ENCODE data around the gene GOLGA8F.
"Not testable (repeated sequence)": the region's sequence is repeated elsewhere in the genome, so short reads cannot be mapped to it uniquely, and the experiment has no call there.

The GOLGA8F gene, protein sequence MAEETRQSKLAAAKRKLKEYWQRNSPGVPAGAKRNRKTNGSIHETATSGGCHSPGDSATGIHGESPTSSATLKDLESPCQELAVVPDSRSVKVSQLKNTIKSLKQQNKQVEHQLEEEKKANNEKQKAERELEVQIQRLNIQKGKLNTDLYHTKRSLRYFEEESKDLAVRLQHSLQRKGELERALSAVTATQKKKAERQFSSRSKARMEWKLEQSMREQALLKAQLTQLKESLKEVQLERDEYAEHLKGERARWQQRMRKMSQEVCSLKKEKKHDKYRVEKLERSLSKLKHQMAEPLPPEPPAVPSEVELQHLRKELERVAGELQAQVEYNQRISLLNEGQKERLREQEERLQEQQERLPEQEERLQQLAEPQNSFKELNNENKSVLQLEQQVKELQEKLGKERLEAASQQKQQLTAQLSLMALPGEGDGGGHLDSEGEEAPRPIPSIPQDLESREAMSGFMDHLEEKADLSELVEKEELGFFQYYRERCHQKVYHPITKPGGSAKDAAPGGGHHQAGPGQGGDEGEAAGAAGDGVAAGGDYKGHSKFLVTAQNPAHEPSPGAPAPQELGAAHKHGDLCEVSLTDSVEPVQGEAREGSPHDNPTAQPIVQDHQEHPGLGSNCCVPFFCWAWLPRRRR
- long read RNA-seq, donor 1: 0 reads
- long read RNA-seq, donor 2: 0 reads
- long read RNA-seq, donor 3: 0 reads
- long read RNA-seq, donor 4: 0 reads
- long read RNA-seq, donor 5: 0 reads
- long read RNA-seq, donor 6: 0 reads
- long read RNA-seq, donor 7: 0 reads
- long read RNA-seq, donor 8: 0 reads

- not testable (repeated sequence) for DNase-seq
Observed at GRCh38 chr15:28378364-28378763, at the start of gene GOLGA8F. Gene GOLGA8F, plus strand, starts transcription at chr15:28378664. Its CDS starts 98 bp downstream, at chr15:28378762.

- DNase-seq: not testable (repeated sequence)
Observed at GRCh38 chr15:28357984-28358383, 20.5 kb upstream of the GOLGA8F start, which contains the start of gene GOLGA6L24. Gene GOLGA6L24, minus strand, starts transcription at chr15:28358084. Its CDS starts 61 bp downstream, at chr15:28358023.

GRCh38 chr15:28365502-28365901, 13.0 kb upstream of the GOLGA8F start:
- not testable (repeated sequence) for DNase-seq

GRCh38 chr15:28380053-28380452, 1.6 kb downstream of the GOLGA8F start:
- not testable (repeated sequence) for DNase-seq

GRCh38 chr15:28396022-28396421, 17.6 kb downstream of the GOLGA8F start:
- not testable (repeated sequence) for DNase-seq

GRCh38 chr15:28402774-28403435, 24.4 kb downstream of the GOLGA8F start:
- DNase-seq: not testable (repeated sequence)

- not testable (repeated sequence) for DNase-seq
Observed at GRCh38 chr15:28420470-28420869, 42.0 kb downstream of the GOLGA8F start.

DNA sequence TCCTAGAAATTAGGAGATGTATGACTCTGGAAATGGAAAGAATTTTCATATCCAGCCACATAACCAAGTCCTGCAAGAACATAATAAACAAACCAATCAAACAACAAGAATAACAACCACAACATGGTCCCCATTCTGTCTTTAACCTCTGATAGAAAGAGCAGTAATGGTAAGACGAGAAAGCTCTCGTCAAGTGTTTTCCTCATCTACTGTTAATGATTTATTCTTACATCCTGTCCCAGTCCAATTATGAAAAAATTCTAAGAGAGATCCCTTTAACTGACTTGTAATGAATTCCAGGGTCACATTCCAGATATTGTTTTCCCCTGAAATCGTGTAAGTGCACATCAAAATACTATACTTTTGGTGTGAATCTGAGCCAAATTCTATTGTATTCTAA, 57.1 kb downstream of the GOLGA8F start:
- DNase-seq: not testable (repeated sequence)

Measured in right kidney (tissue), 9 donors.